Stimulated activated naive CD8-positive, alpha-beta T cell treated with anti-CD3 and anti-CD28 coated beads, Interleukin-15, Interleukin-2, amounts not matched to agents 100 U/mL and 50 U/mL, for 24 hours (primary cell): Measurements from ENCODE around the gene HOXB3.

Experiments
- ATAC-seq: fragments of 150-1000 bp; cut with Tn5 transposase; one replicate; pipeline ENCODE4 v1.10.0; 2021
- DNase-seq: peaks from one replicate; pipeline ENCODE4 v3.0.0; 2021

HOXB3 gene

DNA sequence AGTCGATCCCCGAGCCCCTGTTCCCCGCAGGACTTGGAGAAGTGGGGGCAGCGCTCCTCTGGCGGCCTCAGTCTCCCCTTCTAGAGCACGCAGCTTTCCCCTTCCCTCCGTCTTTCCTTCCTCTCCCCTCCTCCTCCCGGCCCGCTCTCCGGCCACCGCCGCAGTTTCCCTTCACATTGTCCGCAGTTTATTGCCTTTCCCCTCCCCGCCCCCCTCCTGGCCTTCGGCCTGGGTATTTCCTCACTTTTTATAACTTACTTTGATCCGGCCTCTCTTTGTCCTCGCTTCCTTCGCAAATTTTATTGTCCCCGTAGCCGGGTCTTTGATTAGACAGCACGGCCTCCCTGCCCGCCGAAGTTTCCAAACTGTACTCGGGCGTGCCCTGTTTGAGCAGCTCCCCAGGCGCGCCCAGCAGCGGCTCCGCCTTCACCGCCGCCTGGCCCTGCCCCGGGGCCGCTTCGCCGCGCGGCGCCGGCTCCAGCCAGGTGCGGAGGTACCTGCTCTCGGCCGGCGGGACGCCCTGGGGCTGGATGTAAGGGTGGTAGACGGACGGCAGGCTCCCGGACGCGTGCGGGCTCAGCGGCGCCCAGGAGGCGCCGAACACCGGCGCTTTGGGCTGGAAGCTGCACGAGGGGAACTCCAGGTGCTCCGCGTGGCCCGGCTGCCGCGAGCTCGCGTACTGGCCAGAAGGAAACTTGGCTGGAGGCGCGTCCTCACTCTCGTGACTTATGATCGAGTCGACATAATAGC lies 35.6 kb upstream of the HOXB3 start:
- ATAC-seq (peak; percentile 47), DNase-seq (peak; percentile 58)

DNA sequence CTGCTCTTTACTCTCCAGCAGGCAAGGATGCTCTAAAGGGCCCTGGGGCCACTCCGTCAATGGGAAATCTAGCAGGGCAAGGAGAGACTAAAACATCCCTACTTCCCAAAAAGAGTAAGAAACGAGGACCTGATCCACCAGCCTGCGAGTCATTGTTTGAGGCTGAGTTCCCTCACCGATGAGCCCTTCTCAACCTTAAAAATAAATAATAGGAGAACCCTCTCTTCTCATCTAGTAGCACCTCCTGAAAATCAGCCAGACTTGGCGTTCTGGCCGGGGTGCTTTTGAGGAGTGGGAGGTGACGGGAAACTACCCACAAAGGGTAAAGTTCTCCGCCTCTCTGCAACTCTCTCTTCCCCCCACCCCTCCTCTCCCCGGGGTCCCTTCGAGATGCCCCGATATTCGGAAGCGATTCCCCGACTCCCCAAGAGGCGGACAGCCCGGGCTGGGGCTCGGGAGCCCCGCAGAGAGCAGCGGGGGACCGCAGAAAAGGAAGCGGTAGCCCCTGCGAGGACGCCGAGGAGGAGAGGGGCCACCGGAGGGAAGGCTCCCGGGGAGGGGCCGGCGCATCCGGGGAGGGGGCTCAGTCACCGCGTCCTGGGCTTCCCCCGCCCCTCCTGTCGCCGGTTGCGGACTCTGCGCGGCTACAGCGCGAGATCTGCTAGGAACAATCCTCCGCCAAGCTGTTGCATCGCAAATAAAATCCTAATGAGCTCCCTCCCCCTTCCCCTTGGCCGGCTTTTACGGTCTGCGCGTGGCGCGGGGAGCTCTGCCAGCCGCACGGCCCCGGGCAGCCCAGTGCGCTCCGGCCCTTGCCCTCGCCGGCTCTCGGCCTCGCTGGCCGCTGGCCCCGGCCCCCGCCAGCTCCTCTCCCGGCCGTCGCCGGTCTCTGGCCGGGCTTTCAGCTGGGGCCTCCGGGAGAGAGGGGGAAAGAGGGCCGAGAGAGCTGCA lies 34.8 kb upstream of the HOXB3 start:
- DNase-seq (no peak), ATAC-seq (no peak)

DNA sequence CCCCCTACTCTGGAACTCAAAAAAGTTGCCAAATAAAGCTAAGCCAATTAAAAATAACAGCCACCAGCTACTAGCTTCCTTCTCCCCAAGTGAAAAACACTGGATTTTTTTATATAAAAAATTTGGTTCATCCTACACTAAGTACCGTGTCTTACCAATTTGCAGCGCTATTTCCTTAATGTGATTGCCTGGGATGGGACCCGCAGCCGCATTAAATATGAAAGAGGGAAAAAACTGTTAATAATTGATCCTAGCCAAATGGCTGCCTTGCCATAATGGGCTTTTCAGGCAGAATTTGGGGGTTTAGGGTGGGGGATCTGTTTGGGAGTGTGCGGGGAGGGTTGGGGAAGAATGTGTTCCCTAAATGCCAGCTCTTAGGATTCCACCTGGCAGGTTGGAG lies 34.1 kb upstream of the HOXB3 start:
- DNase-seq (no peak), ATAC-seq (no peak)

DNA sequence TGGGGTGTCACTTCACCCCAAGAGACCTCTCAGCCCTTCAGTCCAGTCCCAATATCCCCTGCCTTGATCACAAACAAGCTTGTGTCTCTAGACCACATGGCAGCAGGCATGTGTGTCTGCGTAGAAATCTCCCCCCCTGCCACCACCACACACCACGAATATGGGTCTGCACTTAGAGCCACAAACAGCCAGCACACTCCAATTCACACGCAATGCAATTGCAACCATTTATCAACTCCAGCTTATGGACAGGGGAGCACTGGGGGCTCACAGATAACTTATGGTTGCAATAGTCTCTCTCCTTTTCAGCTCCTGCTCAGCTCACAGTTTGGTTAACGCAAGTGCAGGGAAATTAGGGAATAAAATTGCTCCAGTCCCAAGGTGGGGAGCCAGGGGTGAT lies 33.5 kb upstream of the HOXB3 start:
- DNase-seq (no peak), ATAC-seq (no peak)

DNA sequence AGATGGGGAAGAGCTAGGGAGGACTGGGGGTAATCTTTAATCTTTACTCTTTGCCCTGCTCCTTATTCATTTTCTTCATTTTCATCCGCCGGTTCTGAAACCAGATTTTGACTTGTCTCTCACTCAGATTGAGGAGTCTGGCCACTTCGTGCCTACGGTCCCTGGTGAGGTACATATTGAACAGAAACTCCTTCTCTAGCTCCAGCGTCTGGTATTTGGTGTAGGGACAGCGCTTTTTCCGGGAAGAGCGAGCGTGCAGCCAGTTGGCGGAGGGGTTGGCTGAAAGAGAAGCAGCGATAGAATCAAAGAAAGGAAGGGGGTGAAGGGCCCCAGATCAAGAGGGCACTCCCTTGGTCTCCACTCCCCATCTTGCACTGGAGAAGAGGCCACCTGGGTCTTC lies 32.8 kb upstream of the HOXB3 start:
- ATAC-seq (no peak), DNase-seq (no peak)

DNA sequence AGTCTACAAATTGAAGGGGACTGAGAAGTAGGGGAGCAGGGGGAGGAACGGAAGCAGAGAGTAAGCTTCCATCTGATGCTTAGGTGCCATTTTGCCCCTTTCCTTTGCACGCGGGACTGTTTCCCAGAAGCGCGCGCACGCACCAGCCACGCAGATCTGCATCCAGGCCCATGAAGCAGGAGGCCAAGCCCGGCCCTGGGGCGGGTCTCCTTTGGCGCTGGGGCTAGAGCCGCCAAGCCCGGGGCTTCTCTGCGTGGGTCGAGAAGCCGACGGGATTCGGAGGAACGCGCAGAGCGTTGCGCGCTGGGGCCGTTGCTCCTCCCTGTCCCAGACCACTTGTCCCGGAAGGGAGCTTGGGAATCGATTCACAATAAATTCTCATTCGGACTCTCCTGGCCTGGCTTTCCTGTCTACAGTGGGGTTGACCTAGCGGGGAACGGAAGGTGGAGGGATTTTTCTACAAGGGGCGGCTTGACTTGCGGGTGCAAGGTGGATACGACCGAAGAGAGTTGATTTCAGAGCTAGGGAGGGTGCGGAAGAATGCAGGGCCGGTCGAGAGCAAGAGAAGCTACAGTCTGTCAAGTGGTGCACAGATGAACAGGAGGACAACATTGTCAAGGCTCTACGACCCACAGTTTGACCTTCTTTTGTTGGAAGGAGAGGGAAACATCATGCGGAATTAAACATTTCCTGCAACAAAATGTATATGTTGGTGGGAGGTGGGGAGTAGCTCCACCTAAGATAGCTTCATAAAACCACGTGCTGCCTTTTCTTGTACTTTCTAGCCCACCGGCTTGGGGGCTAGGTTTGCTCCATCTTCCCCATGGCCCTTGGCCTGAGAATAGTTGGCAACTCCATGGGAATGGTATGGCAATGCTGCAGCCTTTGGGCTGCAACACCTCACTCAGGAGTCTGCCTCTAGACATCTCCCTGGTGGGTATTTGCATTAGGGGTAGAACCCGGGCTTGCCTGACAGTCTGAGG lies 31.7 kb upstream of the HOXB3 start:
- no peak for ATAC-seq
- no peak for DNase-seq

DNA sequence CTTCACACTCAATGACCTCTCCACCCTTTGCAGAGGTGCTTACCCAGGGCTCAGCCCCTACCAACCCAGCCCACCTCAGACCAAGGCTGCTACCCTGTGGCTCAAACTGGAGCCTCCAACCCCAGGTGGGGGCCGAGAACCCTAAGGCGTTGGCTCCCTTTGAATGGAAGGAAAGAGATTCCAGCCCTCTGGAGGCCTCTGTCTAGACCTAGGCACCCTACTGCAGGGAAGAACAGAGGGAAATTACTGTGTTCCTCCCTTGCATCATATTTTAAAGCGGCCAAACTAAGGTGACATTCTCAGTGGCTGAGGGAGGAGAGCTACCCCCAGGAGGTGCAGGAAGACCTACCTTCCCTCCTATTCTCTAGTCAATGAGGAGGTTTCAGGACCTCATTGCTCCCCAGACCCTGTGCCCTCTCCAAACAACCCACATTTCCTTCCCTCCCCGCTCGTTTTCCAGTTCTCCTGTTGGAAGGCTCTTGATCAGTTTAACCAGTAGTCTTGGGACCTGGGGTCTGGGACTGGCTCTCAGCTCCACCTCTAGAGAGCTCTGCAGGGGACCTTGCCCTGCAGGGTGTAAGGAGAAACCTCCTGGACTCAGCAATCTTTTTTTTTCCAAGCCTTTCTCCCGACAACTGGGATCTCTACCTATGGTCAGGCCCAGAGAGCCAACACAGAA lies 30.6 kb upstream of the HOXB3 start:
- ATAC-seq, result no peak
- no peak for DNase-seq

DNA sequence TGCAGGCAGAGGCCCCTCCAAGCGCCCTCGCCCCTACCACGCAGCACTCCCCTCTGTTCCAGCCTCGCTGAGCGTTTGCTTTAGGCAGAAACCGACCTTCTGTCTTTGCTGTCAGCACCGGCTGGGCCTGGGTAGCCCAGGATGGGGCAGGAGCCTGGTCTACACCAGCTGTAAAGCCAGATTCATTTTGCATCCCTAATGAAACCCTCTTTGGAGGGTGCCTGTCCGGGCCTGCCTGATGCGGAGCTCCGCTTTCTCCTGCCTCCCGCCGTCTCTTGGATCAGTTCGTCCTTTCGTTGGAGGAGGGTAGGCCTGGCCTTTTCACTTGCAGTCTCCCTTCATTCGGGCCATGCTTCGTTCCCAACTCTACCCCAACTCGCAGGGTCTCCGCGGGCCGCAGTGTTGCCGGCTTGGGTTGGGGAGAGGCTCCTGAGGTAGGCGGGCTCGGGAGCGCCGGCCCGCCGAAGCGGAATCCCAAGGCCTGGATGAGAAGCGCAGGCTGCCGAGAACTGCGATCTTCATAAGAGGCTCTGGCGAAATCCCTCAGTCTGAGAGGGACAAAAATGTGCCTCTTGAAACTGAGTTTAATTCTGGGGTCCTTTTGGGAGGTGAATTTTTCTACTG lies 29.9 kb upstream of the HOXB3 start:
- DNase-seq (no peak), ATAC-seq (no peak)

DNA sequence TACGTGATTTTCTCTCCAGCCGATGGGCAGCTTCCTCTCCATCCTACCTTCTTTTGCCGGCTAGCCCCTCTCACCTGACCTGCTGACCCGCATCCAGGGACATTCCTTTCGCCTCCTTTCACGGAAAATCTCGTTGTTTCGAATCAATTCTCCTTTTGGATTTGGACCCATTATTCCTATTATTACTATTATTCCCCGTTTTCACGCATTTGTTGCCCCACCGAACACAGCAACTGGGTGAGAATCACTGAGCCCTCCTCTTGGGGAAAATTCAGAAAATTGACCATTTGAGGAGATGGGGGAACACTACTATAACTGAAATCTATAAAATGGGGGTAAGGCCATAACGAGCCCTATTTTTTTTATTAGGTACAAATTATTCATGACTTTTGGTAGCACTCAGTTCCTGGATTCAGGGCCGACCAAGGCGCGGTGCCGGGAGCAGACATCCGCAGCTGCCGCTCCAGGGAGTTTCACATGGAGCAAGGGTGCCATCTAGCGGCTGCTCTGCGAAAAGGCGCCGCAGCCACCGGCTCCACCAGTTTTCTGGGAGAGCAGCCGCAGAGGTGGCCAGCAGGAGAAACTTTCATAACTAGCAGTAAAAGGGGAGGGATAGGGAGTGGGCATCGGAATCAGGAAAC lies 28.3 kb upstream of the HOXB3 start:
- DNase-seq (peak; percentile 90), ATAC-seq (peak; percentile 42)

DNA sequence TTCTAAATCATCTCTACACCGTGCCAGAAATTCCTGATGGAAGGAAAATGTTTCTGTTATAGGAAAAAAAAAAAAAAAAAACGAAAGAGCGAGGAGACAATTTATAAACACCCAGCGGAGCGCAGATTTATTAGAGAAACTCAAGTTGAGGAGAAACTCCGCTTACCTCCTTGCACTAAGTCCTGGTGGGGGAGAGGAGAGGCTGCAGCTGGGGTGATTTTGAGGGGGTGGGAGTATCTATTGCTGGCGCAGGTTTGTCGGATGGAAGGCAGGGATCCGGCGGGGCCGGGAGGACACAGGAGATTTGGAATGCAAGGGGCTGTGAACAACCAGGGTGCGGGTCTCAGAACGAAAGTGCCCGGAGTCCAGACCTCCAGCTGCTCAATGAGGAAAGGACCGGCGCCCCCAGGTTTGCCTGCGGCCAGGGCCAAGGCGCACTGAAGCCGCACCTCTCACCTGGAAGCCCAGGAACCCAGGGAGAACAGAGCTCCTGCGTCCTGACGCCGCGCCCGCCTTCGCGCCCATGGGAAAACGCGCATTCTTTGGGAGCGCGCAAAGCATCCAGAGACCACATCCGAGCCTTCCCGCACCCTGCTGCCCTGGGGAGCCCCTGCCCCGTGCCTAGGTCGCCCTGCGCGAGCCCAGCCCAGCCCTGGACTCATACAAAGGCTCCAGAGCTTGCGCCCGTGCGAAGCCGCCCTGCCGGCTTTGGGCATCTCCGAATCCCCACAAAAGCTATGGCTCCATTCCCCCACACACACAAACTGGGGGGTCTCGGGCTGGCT lies 27.6 kb upstream of the HOXB3 start:
- no peak for DNase-seq
- no peak for ATAC-seq

DNA sequence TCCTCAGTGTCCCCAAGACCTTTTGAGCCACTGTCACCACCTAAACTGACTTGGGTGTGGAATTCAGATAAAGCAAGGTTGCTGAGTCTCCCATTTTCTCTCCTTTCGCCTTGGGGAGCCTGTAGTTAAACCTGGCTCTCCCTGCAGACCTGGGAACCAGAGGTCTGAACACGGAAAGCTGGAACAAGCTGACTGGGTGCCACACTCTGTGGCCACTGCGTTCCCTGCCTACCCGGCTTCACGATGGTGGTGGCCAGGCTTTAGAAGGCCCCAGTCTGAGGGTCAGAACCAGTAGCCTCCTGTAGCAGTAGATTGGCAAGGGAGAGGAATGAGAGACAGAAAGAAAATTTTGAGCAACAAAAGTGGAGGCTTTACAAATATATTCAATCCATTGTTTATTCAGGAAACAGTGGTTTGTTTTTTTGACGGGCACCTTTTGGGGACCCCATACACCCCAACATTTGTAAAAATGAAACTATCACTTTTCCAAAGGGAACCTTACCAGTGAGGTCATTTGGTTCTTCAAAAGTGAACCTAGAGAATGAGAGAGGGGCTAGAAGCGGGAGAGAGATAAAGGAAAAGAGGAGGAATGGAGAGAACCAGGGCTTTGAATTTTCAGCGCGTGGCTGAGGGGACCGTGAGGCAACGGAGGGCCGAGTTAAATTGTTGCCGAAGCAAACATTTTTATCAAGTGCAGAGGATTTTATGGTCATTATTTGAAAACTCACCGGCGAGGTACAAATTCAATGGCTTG lies 26.9 kb upstream of the HOXB3 start:
- ATAC-seq, result no peak
- no peak for DNase-seq

DNA sequence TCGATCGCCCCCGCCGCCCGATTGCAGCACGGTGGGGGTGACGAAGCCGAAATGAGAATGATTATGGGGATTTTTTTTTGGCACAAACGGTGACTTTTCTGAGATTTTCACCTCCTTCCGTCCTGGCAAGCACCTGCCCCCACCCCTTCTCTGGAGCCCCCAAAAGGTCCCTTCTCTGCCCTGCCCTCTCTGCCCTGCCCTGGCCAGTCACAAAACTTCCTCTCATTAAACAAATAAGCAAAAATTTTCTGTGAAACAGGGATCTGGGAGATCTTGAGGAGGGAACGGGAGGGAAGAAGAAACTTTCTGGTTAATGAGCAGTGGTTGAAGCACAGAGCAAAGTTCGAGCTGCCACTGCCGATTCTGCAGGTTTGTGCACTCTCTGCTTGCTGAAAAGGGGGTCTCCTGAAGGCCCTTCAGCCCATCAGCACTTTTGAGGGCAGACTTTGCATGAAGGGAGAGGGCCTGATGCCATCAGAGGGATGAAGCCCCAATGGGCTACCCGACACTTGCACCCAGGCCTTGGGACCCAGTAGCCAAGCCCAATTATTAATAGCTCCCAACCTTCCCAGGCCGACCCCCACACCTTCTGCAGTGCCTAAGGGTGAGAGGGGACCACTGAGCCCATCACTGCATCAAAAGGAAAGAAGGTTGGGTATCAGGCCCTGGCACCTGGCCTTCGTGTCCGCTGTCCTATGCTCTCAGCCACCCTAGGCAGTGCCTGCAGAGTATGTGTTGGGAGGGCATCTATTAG lies 26.1 kb upstream of the HOXB3 start:
- ATAC-seq (no peak), DNase-seq (no peak)

DNA sequence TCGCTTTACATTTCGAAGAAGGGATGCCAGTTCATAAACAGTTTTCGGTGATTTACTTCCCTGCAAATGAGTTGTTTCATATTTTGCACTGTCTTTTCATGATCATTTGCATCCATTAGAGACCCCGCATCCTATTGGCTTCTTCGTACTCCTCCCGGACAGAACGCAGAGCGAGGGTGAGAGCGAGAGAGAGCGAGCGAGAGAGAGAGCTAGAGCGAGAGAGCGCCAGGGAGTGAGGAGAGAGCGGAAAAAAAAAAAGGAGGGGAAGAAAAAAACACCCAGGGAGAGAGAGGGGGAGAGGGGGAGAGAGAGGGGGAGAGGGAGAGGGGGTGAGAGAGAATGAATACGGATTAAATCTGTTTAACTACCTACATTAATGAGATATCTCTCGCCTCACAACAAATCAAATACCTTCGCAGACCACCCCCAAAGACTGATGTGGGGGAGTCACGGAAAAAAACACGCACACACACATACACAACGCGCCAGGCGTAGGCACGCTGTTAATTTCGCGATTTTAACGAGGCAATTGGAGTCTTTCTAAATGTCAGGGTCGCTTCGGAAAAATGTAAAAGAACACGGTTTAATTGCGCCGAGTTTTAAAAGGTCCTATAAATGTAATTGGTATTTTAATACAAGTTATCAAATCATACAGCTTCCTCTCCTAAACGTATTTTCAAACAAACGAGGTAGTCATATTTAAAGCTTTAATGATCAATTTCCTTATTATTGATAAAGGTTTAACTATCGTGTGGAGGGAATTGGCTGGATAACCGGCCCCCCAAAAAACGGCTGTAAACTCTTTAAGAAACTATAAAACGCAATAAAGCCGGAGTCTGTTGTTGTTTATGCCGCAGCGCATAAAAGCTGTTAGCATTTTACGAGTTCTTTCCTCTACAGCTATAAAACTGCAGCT lies 25.3 kb upstream of the HOXB3 start, which contains the start of gene HOXB8:
HOXB8 (minus strand) TSS at position 246 of the 916 bp plus-strand sequence. CDS start 588 bp downstream, outside the sequence.
- ATAC-seq (no peak), DNase-seq (no peak)

DNA sequence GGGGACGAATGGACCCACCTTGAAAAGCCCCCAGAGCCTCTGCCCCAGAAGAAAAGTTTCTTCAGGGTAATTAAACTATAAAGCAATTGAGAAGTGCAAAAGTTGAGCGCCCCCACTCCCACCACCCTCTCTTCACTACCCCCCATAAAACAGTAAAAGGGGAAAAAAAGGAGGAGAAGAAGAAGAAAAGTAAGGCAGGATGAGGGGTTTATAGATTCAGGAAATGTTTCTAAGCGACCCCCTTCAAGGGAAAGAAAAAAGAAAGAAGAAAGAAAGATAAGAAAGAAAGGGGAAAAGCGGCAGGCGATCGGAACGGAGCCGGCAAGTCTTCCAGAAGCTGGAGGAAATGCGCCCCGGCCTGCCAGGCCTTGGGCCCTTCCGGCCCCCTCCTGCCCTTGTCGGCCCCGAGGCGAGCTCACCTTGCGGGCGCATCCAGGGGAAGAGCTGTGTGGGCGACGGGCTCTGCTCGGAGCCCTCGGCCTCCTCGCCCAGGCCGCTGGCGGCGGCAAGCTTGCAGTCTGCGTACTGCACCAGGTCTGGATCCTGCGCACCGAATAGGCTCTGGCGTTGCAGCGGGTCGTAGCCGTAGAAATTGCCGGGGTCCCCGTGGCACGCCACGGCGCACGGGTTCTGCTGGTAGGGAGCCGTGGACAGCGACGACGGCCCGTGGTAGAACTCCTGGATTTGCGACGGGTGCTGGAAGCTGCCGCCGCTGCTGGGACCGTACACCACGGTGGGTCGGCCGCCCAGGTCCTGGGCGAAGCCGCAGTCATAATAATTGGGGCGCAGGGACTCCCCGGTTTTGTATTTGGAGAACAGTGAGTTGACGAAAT lies 24.0 kb upstream of the HOXB3 start:
- no peak for ATAC-seq
- DNase-seq, result peak; percentile 30

DNA sequence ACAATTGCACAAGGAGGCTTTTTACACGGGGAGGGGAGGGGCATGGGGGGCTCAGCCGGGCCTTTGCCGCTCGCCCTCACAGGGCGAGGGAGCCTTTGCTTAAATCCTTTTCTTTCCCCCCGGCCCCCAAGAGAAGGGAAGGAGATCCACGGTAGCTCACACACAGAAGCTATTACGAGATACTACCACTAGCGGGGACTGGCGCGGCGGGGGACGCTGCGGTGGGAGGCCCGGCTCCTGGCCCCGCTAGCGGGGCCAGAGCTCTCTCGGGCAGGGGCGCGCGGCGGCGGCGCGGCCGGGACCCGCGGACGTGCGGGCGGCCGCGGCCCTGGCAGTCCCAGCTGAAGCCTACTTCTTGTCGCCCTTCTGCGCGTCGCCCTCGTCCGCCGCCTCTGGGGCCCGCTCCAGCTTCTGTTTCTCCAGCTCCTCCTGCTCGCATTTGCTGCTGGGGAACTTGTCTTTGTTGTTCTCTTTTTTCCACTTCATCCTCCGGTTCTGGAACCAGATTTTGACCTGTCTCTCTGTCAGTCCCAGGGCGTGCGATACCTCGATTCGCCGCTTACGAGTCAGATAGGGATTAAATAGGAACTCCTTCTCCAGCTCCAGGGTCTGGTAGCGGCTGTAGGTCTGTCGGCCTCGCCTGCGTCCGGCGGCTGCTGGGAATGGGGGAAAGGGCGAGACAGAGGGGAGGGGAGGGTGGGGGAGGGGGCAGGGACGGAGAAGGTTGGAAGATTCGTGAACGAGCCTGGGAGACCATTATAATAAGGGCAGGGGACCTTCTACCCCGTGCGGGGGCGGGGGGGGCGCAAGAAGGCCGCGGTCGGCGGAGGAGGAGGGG lies 23.0 kb upstream of the HOXB3 start:
- DNase-seq (peak; percentile 53), ATAC-seq (peak; percentile 53)
